ENCODE data around the gene IRF8.
"Not testable (repeated sequence)": the region's sequence is repeated elsewhere in the genome, so short reads cannot be mapped to it uniquely, and the experiment has no call there.

The IRF8 gene, protein sequence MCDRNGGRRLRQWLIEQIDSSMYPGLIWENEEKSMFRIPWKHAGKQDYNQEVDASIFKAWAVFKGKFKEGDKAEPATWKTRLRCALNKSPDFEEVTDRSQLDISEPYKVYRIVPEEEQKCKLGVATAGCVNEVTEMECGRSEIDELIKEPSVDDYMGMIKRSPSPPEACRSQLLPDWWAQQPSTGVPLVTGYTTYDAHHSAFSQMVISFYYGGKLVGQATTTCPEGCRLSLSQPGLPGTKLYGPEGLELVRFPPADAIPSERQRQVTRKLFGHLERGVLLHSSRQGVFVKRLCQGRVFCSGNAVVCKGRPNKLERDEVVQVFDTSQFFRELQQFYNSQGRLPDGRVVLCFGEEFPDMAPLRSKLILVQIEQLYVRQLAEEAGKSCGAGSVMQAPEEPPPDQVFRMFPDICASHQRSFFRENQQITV

DNA sequence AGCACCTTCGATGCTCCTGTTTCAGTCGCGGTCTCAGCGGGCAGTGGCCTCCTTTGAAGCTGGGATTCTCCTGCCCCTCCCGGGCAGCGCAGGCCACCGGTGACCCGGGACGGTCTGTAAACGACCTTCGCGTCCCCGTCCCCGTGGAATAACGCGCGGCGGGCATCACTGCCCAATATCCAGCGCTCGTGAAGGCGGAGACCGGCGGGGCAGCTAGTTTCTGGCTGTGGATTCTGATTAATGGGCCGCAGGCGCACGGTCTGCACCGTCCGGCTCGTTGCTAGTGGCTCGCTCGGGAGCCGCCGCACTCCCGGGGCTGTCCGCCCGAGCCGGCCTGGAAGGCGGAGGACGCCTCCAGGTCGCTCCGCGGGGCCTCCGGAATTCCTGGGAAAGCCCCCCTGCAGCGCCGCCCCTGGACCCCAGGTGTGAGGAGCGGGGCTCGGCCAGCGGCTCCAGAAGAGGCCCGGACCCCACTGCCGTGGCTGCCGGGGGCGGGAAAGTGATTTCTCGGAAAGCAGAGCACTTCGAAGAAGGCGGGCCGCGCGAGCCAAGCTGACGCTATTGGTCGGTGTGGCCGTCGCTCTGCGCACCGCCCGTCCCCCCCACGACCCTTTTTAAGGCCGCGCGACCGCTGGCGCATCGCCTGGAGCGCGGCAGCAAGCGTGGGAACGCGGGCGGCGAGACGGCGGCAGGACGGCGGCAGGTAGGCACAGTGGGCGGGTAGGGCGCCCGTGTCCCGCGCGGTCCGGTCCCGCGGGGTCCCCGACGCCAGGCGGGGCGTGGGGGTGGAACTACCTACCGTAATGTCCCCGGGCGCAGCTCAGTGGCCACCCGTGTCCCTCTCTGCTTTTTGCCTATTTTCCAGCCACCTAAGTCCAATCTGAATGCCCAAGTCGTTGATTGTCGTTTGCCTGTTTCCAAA lies at the start of gene IRF8:
Gene IRF8, plus strand, starts transcription at position 642 of the 922 bp plus-strand sequence. CDS start 3,854 bp downstream, outside the sequence.
- no peak for DNase-seq

DNA sequence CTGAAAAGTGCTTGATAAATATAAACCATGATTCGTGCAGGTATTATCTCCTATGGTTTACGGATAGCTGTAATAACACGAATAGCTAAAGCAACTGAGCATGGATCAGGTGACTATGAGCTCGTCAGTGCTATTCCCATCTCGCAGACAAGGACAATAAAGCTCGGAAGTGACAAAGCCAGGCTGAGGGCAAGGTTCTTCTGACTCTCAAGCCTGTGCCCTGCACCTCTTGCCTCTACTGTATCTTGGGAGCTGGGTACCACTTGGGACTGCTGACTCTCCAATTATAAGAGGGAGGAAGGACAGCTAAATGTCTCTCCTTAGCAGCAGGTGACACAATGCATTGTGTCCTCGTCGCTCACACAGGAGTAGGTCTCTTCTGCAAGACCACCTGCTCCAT lies 49.6 kb upstream of the IRF8 start:
- no peak for DNase-seq

DNA sequence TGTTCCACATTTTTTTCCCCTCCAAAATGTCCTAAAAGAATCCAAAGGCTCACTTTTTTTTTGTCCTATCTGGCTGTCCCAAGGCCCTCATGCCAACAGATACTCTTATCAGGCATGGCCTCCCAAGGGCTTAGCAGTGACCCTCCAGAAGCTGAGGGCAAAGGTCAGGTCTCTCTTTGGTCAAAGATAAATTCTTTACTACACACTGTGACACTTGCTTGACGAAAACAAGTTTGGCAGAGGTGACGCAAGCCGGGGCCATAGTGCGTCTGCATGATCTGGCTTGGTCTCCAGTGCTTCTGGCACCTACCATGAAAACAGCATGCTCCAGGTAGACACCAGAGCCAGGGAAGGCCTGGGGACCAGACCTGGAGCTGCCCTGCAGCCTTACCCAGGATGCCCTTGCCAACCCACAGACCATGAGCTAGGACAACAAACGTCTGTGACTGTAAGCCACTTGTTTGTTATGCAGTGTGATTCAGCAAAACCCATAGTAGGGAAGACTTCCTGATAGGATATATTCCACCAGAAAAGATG lies 48.5 kb upstream of the IRF8 start:
- DNase-seq = no peak

DNA sequence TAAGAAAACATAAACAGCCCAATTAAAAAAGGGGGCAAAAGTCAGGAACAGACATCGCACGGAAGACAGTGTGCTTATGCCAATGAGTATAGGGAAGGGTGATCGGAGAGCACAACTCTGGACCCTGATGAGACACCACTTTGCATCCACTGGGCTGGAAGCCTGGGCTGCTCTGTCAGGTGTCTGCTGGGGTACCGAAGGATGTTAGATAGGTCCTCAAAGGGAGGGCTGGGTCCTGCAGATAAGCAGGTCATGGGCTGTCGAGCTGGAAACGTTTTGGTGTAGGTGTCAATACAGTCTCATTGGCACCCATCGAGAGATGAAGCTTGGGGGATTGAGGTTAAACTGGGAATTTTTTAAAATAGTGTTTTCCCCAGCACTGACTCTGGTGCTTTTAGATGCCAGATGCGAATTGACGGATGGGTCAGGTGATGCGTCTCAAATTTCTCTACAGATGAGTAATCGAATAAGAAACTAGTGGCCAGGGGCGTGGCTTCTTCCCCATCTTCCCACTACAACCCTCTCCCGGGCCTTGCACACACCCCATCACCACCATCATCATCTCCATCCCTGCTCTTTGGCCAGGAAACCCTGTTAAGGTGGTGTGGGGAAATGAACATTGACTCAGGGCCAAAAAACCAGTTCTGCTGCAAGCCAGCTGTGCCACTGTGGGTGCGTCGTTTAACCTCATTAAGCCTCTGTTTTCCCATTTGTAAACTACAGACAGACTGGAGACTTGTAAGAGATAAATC lies 47.8 kb upstream of the IRF8 start:
- DNase-seq = no peak

DNA sequence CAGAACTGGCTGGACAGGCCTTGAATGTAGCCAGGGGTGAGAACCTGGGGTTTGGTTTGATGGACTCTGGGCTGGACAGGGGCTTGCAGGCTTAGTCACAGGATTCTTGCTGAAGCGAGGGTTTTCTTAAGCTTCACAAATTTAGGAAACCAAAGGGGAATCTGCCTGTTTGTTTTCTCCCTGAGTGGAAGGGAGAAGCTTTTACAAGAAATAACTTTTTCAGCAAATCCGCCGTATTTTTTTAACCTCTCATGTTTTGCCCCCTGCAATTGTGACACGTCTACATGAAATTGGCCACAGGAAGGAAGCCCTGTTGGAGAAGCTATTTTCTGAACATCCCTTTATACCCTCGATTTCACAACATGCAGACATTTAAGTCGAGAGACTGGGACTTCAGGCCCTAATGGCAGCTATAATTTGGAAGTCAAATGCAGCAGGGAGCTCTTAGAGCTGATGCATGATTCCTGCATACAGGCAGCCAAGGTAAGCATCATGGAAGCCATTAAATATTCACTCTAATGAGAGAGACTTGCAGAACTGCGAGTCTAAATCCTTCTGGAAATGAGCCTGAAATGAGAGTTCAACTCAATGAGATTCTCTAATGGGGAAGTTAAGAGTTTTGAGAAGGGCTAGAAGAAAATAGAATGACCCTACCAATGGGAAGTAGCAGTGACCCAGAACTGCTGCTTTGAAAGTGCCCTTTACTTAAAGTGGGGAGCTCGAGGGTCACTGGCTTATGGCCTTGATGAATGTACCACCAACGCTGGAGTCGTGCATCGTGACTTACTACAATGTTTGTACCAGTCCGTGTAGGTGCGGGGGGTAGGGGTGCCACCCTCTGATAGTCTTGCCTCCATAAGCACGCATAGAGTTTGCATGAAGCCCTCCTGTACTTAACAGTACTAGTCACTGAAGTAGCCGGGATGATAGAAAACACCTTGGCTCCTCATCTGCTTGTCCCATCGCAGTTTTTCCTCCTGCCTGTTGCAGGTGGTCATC lies 45.1 kb upstream of the IRF8 start:
- DNase-seq = peak; percentile 76 to 86

DNA sequence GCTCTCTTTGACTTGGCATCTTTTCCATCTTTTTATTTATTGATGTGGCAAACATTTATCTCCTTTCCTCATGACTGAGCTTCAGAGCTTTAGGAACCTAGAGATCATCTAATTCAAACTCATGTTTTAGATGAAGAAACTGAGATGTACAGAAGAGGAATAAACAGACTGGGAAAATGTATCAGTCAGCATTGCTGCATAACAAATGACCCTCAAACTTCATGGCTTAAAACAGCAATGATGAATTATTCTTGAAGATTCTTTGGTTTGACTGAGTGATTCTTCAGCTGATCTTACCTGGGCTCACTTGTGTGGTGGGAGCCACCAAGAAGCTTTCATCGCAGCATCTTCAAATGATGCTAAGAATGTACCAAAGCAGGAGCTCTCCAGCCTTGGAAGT lies 44.0 kb upstream of the IRF8 start:
- no peak for DNase-seq

DNA sequence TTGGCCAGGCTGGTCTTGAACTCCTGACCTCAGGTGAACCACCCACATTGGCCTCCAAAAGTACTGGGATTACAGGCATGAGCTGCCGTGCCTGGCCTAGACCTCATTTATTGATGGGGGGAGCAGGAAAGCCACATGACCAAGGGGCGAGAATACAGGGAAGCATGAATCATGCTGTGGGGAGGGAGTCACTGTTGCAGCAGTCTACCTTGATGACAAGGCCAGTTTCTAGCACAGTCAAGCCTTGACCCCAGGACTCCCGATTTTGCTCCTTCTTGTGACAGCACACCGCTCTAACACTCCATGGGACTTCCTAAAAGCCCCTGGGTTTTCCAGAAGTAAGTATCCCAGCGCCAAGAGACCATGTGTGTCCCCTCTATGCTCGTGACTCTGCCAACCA lies 42.9 kb upstream of the IRF8 start:
- no peak for DNase-seq

DNA sequence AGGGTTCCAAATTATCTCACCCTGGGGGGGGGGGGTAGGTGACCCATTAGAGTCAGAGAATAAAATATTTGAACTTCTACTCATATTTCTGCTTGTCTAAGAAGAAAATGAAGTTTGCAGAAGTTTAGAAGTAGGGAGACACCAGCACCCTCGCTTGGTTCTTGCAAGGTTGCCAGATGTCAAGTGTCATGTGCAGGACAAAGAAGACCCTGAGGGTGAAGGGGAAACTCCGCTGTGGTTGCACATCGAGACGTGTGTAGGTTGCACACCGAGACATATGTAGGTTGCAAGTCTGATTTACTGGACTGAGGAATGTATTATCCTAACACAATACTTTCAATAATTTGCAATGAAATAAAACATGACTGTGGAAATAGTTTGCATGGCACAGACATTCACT lies 42.4 kb upstream of the IRF8 start:
- no peak for DNase-seq

DNA sequence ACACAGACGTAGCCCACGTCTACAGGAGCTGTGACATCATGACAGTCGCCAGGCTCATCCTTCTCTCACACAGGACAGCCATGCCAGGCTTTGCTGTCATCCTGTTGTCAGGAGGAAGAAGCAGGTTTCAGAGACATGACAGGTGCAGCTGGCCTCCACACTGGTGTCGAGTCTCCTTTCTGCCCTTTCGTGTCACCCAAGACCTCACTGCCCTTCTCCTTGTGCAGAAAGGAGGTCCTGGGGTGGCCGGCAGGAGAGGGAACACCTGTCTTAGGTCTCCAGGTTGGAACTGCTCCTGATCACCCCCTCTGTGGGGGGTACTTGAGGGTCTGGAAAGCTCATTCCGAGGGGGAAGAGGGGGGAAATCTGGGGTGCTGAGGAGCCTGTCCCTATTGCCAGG lies 41.6 kb upstream of the IRF8 start:
- DNase-seq = no peak

DNA sequence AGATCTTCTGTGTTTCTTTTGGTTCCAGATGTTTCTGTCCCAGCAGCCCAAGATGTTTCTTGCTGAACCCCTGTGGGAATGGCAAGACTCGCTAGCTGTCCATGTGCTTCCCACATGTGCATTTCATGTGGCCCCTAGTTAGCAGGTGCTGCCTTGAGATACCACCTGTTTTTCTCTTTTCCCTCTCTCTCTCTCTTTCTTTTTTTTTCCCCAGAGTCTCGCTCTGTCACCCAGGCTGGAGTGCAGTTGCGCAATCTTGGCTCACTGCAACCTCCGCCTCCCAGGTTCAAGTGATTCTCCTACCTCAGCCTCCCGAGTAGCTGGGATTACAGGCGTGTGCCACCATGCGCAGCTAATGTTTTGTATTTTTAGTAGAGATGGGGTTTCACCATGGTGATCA lies 40.4 kb upstream of the IRF8 start:
- not testable (repeated sequence) for DNase-seq

DNA sequence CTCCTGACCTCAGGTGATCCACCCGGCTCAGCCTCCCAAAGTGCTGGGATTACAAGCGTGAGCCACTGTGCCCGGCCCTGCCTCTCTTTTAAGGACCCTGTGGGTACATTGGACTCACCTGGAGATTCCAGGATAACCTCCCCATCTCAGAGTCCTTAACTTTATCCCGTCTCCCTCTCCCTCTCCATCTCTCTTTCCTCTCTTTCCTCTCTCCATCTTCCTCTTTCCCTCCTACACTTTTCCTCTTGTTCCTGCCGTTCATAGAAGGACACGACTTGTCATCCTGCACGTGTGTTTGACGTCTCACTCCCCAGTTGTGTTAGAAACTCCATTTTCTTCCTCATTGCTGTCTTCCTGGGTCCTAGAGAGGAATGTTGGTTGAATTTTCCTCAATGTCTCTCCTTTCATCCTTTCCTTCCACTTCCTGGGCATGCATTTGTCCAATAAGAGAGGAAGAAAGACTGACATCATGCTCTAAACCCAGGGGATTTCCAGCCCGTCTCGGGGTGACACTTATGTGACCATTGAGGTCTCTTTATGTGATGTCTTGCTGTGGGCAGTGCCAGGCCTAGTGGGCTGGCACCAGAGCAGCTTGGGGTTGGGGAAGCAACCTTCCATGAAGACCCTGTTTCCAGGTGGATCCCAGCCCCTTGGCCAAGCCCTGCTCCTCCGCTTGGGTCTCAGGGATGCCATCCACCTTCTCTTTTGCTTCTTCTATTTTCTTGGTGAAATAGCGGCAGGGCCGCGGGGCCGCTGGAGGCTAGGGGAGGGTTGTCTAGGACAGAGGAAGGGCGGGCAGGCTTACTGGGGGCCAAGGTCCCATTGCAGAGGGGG lies 39.8 kb upstream of the IRF8 start:
- DNase-seq = no peak

DNA sequence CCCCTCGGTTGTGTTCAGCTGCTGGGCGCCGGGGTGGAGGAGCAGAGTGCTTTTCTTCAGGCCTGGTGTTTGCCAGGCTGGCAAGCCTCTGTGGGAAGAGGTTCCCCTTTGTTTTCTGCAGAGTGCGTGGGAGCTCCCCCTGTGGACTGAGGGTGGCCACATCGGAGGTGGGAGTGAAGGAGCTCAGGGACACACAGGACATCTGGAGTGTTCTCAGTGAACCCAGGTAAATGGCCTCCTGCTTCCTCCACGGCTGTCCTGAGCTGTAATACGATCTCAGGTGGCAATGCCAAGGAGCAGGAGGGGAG lies 39.2 kb upstream of the IRF8 start:
- DNase-seq = peak; percentile 9 to 28

DNA sequence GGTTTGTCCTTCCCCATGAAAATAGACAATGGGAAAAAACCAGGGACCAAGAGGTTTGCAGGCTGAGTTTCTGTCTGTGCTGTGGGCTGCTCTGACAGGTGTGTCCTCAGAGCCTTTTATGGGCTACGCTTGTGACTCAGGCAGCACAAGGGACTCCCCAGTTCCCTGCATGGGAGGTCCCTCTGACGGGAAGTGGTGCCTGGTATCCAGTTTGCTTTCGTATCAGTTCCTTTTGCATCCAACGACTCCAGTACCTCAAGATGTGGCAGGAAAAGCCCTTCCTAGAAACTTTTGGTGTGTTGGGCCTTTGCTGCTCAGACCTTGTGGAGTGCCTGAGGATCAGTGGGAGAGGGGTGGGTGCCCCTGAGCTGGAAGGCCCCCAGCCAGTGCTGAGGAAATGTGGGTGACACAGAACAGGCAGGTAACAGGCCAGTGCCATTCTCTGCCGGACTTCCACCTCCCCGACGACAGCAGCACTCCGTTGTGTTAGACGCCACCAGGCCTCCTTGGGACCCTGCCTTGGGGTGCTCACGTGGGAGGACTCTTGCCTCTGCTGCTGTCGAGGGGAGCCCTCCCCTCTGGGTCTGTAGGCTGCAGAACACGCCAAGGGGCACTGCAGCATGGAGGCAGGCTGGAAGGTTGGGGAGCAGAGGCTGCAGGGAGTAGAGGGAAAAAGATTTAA lies 38.4 kb upstream of the IRF8 start:
- no peak for DNase-seq

DNA sequence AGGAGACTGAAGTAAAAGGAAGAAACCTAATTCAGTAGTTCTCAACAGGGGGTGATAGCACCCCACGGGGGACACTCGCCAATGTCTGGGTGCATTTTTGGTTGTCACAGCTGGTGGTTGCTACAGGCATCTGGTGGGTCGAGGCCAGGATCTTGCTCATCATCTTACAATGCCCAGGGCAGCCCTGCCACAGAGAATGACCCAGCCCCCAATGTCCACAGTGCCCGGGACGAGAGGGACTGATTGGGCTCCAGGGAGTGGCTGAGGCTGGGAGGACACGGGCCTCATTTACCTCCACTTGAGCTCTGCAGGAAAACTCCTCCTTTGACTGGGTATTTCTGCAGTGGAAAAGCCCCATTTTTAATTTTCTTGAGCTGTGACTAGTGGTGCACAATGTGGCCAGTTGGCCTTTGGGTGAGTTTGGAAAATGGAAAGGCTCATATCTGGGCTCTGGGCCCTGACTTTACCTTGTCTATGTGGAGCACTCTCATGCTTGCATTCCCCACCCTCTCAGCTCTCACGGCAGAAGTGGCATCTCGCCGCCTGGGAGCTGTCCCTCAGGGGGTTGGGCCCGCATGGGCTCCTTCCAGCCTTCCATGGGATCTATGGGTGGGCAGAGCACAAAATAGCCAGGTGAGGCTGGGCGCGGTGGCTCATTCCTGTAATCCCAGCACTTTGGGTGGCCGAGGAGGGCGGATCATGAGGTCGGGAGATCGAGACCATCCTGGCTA lies 37.7 kb upstream of the IRF8 start:
- DNase-seq = no peak

DNA sequence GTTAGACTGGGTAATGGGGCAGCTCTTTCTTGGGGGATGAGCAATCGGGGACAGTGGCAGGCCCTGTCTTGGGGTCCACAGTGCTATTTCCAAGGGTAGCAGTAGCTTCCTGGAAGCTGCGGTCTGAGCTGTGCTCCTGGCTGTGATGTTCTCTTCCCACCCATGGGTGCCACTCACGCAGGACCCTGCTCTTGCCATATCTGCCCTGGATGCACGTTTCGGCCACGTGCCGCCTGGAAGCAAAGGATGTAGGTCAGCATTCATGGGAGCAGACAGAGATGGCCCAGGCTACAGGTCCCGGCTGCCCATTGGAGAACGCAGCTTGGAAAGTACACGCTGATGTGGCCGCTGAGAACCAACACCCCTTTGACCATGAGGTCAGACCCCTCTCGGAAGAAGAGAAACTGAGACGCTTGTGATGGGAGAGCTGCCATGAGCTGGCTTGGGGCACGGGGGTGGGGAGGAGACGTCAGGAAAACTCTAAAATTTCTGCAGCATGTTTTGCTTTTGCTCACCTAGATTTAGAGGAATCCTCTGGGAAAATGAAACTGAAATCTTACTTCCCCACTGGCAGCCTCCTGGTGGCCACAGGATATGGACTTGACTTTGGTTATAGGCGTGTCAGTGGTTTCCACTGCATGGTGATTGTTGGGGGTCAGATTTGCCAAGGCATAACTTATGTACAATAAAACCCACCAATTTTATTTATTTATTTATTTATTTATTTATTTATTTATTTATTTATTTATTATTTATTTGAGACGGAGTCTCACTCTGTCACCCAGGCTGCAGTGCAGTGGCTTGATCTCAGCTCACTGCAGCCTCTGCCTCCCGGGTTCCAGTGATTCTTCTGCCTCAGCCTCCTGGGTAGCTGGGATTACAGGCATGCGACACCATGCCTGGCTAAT lies 36.2 kb upstream of the IRF8 start:
- DNase-seq = no peak

DNA sequence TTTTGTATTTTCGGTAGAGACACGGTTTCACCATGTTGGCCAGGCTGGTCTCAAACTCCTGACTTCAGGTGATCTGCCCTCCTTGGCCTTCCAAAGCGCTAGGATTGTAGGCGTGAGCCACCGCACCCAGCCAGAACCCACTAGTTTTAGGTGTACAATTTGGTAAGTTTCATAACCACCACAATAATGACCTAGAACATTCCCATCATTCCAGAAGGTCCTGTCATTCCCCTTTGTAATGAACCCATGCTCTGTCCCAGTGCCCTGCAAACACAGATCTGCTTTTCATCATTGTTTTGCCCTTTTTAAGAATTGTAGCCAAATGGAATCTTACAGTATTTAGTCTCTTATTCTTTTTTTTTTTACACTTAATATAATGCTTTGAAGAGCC lies 35.6 kb upstream of the IRF8 start:
- no peak for DNase-seq

DNA sequence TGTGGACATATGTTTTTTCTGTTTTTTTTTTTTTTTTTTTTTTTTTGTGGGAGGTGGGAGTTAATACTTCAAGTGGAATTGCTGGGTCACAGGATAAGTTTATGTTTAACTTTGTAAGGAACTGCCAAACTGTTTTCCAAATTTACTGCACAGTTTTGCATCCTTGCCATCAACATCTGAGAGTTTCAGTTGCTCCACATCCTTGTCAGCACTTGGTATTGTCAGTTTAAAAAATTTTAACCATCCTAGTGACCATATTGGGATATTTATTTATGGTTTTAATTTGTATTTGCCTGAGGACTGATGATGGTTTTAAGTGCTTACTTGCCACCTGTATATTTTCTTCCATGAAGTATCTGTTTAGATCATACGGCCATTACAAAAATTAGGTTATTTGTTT lies 34.0 kb upstream of the IRF8 start:
- DNase-seq = no peak

DNA sequence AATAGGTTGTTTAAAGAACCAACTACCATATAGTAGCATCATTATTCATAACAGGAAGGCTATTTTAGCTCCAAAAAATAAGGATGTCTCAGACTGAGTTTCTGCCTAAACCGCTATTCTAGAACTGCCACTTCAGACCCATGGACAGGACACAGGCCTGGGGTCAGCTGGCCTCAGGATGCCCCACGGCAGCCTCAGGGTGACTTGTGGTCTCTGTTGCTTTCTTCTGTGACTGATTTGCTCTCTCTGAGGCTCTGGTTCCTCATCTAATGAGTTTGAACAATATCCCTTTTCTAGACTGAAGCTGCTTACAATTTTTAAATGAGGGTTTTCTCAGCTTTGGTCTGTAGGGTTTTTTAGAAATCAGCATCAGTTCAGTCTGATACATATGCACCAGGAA lies 31.8 kb upstream of the IRF8 start:
- DNase-seq = no peak

DNA sequence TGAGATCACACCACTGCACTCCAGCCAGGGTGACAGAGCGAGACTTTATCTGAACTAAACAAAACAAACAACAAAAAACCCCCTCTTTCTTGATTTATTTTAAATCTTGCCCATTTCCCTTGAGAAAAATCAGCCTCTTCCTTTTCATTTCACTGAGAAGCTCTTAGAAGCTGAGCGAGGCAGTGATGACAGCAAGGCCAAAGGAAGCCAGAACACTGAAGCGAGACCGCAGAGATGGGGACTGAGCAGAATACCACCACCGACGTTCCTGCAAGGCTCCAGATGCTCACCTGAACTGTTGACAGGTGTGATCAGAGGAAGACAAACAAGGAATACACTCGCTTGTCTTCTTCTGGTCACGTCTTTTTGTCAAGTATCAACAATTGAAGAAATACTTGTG lies 30.5 kb upstream of the IRF8 start:
- DNase-seq = no peak

Data from Kasumi-1 (cell line).